ENCODE data around the gene EFCAB8. TPM values are rescaled to one million over a fixed set of nuclear protein-coding genes. Genes with fewer than 3 reads are reported as not detected.

EFCAB8 gene
- total RNA-seq, 1 experiment from 2014 or later = not detected

DNA sequence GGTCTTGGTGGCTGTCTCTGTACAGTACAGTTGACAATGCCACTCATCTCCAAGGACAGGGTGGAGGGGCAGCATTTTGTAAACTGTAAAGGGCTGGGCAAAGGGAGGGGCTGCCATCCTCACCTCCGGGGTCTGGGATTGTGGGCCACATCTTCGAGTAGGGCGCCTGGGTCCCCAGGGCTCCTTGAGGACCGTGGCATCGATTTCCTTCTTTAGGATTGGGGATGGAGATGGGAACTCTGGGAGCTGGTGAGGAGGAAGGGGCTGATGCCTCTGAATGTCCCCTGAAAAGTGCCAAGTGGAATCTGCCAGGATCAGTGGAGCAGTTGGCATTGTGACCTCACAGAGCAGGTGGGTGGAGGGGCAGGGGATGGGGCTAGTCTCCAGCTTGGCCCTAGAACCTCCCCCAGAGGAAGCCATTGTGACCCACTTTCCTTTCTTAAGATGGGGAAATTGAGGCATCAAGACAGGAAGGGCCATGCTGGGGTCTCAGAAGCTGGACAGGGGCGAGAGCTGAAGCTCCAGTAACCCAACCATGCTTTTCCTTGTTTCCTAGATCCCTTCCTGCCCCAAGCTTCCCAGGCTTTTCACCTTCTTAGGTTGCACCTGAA, 145.5 kb downstream of the EFCAB8 start, which contains the start of gene SUN5:
SUN5 (minus strand) TSS at position 293 of the 611 bp plus-strand sequence; CDS start at position 200, 93 bp downstream.
- no peak within 1 kb of the TSS for H3K4me2 ChIP-seq (ENCODE audit: low read length)
- H3F3A ChIP-seq (ENCODE audit: low read length, unreplicated experiment) = no peaks in the 10 kb centered on the region
- ATAC-seq (no peak), DNase-seq (no peak)
- H3K4me3 ChIP-seq (ENCODE audit: low read length) = no peak within 1 kb of the TSS
- H3K9ac ChIP-seq (ENCODE audit: low read length) = no peak within 1 kb of the TSS
- H3K27ac ChIP-seq (ENCODE audit: low read length) = no peak within 1 kb of the TSS
- no peak for TF ChIP-seq EZH2phosphoT487 (IDR thresholded peaks at IDR 0.05; ENCODE audit: borderline replicate concordance, low read length)
- no peak for TF ChIP-seq EZH2 (IDR thresholded peaks at IDR 0.05; ENCODE audit: low read length, unreplicated experiment)
- TF ChIP-seq, protein P1, sequence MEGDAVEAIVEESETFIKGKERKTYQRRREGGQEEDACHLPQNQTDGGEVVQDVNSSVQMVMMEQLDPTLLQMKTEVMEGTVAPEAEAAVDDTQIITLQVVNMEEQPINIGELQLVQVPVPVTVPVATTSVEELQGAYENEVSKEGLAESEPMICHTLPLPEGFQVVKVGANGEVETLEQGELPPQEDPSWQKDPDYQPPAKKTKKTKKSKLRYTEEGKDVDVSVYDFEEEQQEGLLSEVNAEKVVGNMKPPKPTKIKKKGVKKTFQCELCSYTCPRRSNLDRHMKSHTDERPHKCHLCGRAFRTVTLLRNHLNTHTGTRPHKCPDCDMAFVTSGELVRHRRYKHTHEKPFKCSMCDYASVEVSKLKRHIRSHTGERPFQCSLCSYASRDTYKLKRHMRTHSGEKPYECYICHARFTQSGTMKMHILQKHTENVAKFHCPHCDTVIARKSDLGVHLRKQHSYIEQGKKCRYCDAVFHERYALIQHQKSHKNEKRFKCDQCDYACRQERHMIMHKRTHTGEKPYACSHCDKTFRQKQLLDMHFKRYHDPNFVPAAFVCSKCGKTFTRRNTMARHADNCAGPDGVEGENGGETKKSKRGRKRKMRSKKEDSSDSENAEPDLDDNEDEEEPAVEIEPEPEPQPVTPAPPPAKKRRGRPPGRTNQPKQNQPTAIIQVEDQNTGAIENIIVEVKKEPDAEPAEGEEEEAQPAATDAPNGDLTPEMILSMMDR (conservative IDR thresholded peaks at IDR 0.05; ENCODE audit: low read depth, low read length) = no peak
- ChIA-PET POLR2A (ENCODE audit: unreplicated experiment) (interaction anchor here (0.6 kb wide), 1 partner anchor 23 kb away, joined by 3 read pairs; no protein-coding TSS in a partner anchor), CTCF (interaction anchor here (0.6 kb wide), 1 partner anchor 47 kb away, joined by 3 read pairs; no protein-coding TSS in a partner anchor)
- intact Hi-C loops (cut with micrococcal nuclease) = no loop called here
- H3K36me3 ChIP-seq (ENCODE audit: low read depth, low read length) = no peaks in the 10 kb centered on the region
- no peaks in the 10 kb centered on the region for H4K20me1 ChIP-seq (ENCODE audit: low read length)
- H3K4me1 ChIP-seq (ENCODE audit: insufficient read depth, low read length) = no peaks in the 10 kb centered on the region
- no peaks in the 10 kb centered on the region for H3K27me3 ChIP-seq (ENCODE audit: low read length)
- no peaks in the 10 kb centered on the region for H3K9me2 ChIP-seq (replicated peaks; ENCODE audit: low read length)
- H3K9me3 ChIP-seq (ENCODE audit: low read length) = no peaks in the 10 kb centered on the region
- BruUV-seq (replicated peaks) = no TSS peak
- H2AFZ ChIP-seq (ENCODE audit: low read length) = no peak within 1 kb of the TSS
- H3K79me2 ChIP-seq (ENCODE audit: low read length) = no peaks in the 10 kb centered on the region

DNA sequence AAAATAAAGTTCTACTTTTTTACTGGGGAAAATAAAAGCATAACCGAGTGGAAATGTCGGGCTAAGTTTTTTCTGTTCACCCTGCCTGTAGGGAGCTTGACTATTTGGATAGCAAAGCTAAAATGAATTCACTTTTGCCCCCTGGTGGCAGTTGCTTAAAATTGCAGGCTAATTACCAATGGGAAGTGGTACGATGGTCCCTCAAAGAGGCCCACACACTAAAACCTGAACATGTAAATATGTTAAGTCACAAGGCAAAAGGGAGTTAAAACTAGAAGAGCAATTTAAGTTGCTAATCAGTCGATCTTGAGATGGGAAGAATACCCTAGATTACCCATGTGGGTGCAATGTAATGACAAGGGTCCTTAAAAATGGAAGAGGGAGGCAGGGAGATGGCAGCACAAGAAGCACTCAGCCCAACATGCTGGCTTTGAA, 146.4 kb downstream of the EFCAB8 start:
- Histone ChIP-seq H3K36me3 (ENCODE audit: low read depth, low read length) (no peaks in the 10 kb centered on the region), H3K4me1 (ENCODE audit: insufficient read depth, low read length) (no peaks in the 10 kb centered on the region), H3K4me3 (ENCODE audit: low read length) (no peak overlapping the region), H2AFZ (ENCODE audit: low read length) (no peak overlapping the region), H3K9ac (ENCODE audit: low read length) (no peak overlapping the region), H4K20me1 (ENCODE audit: low read length) (no peaks in the 10 kb centered on the region), H3K9me2 (replicated peaks; ENCODE audit: low read length) (no peaks in the 10 kb centered on the region), H3F3A (ENCODE audit: low read length, unreplicated experiment) (no peaks in the 10 kb centered on the region), H3K9me3 (ENCODE audit: low read length) (no peaks in the 10 kb centered on the region), H3K79me2 (ENCODE audit: low read length) (no peaks in the 10 kb centered on the region), H3K4me2 (ENCODE audit: low read length) (no peak overlapping the region), H3K27me3 (ENCODE audit: low read length) (no peaks in the 10 kb centered on the region), H3K27ac (ENCODE audit: low read length) (no peak overlapping the region)
- CTCF ChIA-PET = interaction anchor here (0.6 kb wide), 2 partner anchors 48 to 331 kb away, joined by 3 read pairs; partner anchors contain the start of gene C20orf203
- TF ChIP-seq, protein P1 (conservative IDR thresholded peaks at IDR 0.05; ENCODE audit: low read depth, low read length) = peak; percentile 80
- no peak for TF ChIP-seq EZH2phosphoT487 (IDR thresholded peaks at IDR 0.05; ENCODE audit: borderline replicate concordance, low read length)
- POLR2A ChIA-PET (ENCODE audit: unreplicated experiment) = interaction anchor here (0.6 kb wide), 1 partner anchor 24 kb away, joined by 3 read pairs; no protein-coding TSS in a partner anchor
- intact Hi-C loops (cut with micrococcal nuclease) = loop anchor here (1.0 kb wide), 1 partner anchor 103 kb away; no protein-coding TSS in a partner anchor
- BruUV-seq (replicated peaks) = no TSS peak
- ATAC-seq = 0 out of 2 replicates have a peak, but pooled peaks have one; percentile 38
- peak; percentile 59 for DNase-seq
